Measurements from ENCODE around the gene MAST1.
"Not testable (repeated sequence)": the region's sequence is repeated elsewhere in the genome, so short reads cannot be mapped to it uniquely, and the experiment has no call there.

Gene MAST1

DNA sequence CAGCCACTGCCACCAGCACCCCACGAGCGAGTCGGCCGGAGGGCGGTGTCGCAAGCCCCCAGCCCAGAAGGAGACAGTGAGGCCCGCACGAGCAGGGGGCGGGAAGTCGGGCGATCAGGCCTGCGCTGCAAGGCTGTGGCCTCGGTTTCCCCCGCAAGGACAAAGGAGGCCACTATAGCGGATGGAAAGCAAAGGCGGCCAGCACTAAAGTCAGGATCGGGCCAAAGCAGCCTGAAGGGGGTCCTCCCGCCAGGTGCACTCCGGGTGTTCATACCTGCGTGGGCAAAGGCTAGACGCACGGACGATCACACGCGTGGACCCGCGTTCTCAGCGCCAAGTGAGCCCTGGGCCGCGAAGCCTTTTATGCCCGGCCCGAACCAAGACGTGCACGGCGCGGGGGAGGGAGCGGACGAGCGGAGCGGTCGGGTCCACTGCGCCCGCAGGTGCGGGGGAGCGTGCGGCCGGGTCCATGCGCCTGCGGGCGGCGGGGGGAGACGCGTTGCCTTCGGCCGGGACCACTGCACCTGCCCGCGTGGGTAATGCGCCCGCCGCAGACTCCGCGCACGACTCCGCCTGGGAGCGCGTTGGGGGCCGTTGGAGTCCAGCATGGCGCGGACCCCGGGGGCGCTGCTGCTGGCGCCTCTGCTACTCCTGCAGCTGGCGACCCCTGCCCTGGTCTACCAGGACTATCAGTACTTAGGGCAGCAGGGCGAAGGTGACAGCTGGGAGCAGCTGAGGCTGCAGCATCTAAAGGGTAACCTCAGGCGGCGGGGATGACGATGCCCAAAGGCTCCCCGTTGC, 36.6 kb upstream of the MAST1 start, which contains the start of the genes PRDX2 and THSD8:
Gene PRDX2, minus strand, starts transcription at position 335 of the 801 bp plus-strand sequence. CDS start 539 bp downstream, outside the sequence.
Gene THSD8, plus strand, starts transcription at position 604 of the 801 bp plus-strand sequence. Its CDS starts 3 bp downstream, at position 607.
- DNase-seq = peak; percentile 74

DNA sequence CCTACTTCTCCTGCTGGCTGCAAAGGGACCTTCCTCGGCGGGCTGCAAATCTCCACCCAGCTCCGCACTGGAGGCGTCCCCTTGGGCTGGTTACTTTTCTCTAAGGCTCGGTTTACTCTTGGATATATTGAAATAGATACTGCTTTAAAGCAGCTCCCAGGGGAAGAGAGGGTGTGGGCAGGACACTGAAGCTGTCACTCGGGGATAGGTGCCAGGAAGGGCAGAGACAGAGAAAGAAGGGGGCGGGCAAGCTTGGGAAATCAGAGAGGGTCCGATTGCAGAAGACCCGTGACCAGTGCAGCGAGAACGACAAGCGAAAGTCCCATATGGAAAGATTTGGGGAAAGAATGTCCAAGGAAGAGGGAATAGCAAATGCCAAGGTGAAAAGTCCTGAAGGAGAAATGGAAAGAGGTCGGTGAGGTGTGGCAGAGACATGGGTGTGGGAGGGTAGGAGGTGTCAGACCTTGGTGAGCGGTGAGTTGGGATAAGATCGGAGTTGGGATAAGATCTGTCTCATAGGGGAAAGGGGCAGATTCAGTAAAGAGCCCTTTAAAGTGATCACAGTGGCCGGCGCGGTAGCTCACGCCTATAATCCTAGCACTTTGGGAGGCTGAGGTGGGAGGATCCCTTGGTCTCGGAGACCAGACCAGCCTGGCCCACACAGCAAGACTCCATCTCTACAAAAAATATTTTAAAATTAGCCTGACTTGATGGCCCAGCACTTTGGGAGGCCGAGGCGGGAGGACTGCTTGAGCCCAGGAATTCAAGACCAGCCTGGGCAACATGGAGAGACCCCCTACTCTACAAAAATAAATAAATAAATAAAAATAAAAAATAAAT, 35.8 kb upstream of the MAST1 start:
- no peak for DNase-seq

DNA sequence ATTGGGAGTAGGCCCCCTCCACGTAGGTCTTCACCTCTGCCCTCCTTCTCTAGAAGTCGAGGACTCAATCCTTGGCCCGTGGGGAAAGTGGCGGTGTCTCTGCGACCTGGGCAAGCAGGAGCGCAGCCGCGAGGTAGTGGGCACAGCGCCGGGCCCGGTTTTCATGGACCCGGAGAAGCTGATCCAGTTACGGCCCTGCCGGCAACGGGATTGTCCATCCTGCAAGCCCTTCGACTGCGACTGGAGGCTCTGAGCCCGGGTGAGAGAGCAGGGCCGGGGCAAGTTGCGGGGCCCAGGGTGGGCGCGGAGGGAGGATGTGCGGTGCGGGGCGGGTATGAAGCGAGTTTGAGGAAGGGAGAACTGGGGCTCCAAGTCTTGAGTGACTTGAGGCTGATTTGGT, 34.3 kb upstream of the MAST1 start:
- DNase-seq = no peak

DNA sequence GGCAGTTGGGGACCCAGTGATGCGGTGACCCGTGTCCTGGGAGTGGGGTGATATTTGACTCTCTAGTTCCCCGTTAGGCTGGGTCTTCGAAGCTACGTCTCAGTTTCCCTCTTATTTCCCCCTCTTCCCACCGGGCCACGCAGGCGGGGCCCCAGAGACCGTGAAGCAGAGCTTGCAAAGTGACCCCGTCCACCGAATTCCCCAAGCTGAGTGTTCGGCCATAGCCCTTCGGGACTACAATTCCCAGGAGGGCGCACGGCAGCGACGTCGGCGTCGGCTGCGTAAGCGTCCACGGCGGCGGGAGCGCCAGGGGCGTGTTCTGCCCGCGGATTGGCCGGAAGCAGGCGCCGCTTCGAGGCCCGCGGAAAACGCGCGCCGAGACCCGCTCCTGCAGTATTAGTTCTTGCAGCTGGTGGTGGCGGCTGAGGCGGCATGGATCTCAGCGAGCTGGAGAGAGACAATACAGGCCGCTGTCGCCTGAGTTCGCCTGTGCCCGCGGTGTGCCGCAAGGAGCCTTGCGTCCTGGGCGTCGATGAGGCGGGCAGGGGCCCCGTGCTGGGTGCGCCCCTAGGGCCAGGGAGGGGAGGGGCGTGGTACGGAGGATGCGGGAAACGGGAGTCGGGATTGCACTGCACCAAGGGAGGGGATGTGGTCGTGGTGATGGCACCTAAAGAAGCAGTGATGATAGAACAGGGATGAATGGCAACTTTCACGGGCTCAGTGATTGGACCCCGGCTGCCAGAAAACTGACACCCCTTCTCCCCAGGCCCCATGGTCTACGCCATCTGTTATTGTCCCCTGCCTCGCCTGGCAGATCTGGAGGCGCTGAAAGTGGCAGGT, 31.9 kb upstream of the MAST1 start, which contains the start of gene RNASEH2A:
Gene RNASEH2A, plus strand, starts transcription at position 343 of the 840 bp plus-strand sequence. Its CDS starts 90 bp downstream, at position 433.
- DNase-seq = peak; percentile 82

DNA sequence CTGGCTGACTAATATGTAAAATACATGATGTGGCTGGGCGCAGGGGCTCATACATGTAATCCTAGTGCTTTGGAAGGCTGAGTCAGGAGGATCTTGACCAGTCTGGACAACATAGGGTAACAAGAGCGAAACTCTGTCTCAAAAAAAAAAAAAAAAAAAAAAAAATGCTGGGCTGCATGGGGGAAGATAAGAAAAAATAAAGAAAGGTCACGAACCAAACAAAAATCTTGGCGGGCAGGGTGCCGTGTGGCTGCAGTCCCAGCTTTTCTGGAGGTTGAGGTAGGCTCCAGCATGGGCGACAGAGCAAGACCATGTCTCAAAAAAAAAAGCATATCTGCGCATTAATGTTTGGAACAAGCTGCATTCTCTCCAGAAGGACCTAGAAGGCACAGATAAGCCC, 23.2 kb upstream of the MAST1 start:
- no peak for DNase-seq

DNA sequence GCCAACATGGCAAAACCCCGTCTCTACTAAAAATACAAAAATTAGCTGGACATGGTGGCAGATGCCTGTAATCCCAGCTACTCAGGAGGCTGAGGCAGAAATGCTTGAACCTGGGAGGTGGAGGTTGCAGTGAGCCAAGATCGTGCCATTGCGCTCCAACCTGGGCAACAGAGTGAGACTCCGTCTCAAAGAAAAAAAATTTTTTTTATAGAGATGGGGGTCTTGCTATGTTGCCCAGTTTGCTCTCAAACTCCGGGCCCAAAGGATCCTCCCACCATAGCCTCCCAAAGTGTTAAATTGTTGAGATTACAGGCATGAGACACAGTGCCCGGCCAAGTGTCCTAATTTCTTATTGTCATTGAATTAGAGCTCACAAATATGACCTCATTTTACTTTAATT, 21.1 kb upstream of the MAST1 start:
- DNase-seq = not testable (repeated sequence)

DNA sequence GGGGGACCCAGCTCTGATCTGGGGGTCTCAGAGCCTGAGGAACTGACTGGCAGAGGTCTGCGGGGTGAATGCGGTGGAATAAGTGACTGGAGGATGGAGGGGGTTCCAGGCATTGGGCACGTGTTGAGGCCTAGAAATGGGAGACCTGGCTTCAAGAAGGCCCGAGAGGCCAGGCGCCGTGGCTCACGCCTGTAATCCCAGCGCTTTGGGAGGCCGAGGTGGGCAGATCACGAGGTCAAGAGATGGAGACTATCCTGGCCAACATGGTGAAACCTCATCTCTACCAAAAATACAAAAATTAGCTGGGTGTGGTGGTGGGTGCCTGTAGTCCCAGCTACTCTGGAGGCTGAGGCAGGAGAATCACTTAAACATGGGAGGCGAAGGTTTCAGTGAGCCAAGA, 20.5 kb upstream of the MAST1 start:
- DNase-seq = not testable (repeated sequence)

DNA sequence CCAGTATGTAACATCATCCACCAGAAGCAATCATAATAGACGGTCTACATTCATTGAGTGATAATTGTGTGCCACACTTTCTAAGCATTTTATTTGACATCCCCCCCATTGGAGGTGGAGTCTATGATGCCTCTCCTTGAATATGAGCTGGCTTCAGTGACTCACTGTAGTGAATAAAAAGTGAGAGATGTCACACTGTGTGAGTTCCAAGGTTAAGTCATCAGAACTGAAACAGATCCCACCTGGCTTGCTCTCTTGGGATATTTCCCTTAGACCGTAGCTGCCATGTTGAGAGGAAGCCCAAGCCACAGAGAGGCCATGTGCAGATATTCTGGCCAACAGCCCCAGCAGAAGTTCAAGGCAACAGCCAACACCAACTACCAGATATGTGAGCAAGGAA, 16.6 kb upstream of the MAST1 start:
- no peak for DNase-seq

DNA sequence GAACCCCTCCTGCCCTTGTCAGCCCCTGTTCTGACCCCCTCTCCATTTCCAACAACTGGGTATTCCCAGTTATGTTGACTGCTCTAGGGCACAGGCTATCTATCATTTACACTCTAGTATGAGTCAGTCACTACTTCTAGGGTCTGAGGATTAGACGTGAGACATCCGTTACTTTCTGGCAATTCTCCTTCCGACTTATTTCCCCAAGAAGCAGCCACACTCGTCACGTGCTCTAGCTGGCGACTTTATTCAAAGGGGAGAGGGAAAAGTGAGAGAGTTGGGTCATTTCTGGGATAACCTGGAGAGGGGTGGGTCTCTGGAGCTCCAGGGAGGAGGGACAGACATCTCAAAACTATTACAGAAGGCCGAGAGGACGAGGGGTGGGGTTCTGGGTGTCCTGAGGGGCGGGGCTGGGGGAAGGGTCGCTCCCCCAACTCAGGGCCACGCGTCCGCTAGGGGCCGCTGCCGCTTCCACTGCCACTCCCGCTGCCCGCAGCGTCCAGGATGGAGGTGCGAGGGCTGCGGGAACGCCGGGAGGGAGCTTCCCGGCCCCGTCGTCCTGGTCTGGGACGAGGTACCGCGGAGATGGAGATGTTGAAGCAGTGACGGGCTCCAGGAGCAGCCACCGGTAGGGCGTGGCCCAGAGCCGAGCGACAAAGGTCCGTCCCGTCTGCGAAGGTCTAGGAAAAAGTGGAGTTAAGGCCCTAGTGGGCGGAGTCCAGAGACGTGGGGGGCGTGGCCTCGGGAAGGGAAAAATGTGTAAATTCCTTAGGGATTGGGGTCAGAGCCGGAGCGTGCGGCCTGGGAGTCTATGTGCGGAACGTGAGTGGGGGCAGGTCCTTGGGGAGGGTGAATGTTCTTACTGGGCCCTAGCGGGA, 12.8 kb upstream of the MAST1 start:
- DNase-seq = no peak

DNA sequence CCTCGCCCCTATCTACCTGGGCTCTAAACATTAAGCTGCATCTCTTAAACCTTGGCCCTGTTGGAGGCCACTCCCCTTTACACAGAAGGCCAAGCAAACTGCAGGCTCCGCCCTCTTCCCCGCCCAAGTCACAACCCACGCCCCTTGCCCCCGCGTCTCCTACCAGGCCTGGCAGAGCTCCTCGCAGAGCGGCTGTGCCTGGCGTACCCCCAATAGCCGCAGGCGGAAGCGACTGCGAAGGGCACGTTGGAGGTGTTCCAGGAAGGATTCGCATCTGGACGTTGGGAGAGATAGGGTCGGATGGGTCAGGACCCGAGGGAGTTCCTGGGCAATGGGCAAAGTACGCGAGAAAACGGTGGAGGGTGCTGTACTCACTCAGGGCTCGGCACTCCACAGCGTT, 9.8 kb upstream of the MAST1 start:
- no peak for DNase-seq

DNA sequence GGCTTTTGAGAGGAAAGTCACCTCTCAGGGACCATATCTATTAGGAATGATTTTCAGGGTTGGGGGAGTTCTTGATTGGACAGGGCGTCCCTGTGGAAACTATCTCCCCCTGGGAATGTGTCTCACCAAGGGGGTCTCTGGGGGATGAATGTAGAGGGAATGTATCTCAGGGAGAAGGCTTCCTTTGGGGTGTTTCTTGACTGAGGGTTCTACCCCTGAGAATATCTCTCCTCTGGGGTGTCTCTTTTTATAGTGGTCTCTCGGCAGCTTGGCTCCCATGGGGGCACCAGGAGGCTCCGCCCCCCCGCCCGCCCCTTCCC, 4.9 kb upstream of the MAST1 start:
- DNase-seq = no peak

DNA sequence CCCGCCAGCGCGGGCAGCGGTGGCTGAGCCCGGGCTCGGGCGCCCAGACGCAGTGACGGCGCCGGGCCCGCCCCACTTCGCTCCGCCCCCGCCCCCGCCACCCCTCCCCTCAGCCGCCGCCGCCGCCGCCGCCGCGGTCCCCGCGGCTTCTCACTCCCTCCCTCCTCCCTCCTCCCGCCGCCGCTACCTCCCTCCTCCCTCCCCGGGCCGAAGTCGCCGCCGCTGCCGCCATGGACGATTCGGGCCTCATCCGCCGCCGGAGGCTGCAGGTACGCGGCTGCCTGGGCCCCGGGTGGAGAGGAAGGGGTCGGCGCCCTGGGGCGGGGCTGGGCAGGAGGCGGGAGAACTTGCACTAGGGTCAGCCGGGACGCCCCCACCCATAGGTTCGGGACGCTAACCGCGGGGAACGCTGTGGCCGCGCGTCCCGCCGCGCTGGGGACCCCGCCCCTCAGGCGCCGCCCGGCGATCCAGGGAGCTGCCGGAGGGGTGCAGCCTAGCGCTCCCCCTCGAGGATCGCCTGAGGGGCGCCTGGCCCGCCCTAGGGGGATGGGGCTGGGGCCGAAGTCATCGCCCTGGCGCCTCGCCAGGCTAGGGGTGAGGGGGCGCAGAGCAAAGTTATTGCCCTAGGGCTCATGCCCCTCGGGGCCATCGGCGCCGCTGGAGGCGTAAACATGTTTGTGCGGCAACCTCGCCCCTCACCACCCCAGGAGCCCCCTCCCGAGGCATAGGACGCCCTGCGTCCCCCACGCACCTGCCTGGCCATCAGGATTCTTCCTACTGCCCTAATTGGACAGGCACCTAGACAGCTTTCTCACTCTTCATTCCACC, 4.4 kb upstream of the MAST1 start:
- DNase-seq = no peak

DNA sequence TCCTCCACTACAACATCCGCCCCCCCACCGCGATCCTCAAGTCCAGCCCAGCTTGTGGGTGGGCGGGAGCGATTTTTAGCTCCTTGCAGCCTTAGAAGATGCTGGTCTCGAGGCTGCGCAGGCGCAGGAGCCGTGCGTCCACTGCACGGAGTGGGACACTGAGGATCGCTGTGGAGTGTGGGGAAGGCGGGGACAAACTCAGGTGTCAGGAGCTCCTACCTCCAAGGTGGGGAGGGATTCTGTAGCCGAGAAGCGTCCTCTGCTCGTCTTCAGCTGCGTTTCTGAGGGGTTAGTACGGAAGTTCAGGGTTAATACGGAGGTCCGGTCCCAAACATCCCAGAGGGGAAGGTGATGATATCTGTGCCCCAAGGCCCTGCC, 3.8 kb upstream of the MAST1 start, which contains the start of gene RTBDN:
Gene RTBDN, minus strand, starts transcription at position 14 of the 378 bp plus-strand sequence. CDS start 4,600 bp downstream, outside the sequence.
- no peak for DNase-seq

DNA sequence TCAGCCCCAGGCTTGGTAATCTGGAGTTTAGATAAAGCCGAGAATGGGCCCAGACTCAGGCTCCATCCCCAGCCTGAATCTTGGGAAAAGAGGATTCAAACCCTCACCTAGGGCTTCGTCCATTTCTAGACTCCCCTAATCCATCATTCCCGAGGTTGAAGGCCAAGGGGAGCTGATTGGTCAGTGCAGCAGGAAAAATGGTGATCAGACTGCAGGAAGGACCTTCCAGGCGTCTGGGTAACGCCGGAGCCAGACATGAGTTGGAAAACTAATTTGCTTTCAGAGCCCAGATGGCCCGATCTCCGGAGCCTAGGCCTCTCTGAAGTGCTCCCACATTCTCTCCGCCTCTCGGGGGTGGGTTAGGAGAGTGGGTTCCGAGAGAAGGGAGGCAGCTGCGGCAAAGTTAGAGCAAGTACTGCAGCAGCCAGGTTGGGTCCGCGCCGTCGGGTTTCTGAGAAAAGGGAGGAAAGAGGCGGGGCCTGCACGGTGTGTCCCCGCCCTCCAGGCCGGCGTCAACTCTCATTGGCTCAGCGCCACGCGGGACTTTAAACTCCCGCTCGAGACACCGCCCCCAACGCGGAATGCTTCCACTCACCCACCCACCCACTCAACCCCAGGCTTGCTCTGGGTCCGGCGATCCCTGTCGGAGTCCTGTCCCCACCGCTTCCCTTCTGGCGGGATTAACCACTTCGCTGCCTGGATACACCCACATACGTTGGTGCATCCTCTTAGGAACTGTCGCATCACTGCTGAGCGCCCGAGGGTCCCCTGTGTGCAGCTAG, 3.1 kb upstream of the MAST1 start:
- DNase-seq = no peak

DNA sequence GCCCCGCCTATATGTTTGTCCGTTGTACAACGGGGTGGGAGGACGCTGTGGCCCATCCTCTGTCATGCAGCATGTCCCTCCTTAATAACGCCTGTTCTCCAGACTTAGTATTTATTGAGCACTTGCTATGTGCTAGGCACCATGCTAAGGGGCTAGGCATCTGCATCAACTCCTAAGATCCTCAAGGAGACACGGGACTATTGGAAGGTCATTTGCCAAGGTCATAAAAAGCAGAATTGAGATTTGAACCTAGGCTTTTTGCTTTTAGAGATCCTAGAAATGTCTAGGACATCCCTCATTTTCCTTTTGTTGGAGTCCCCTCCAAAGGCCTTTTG, 1.8 kb upstream of the MAST1 start:
- no peak for DNase-seq

DNA sequence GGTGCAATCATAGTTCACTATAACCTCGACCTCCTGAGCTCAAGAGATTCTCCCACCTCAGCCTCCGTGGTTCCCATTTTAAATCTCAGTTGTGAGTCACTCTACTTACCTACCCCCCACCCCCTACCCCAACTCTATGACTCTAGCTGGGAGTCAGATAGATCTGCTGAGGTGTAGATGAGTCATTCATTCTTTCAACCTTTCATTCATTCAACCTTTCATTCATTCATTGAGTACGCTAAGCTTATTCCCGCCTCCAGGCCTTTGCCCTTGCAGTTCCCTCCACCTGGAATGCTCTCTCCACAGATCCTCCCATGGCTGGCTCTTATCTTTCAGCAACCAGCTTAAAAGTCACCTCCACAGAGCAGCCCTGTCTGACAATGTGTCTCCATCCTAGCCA, 1.1 kb upstream of the MAST1 start:
- no peak for DNase-seq

DNA sequence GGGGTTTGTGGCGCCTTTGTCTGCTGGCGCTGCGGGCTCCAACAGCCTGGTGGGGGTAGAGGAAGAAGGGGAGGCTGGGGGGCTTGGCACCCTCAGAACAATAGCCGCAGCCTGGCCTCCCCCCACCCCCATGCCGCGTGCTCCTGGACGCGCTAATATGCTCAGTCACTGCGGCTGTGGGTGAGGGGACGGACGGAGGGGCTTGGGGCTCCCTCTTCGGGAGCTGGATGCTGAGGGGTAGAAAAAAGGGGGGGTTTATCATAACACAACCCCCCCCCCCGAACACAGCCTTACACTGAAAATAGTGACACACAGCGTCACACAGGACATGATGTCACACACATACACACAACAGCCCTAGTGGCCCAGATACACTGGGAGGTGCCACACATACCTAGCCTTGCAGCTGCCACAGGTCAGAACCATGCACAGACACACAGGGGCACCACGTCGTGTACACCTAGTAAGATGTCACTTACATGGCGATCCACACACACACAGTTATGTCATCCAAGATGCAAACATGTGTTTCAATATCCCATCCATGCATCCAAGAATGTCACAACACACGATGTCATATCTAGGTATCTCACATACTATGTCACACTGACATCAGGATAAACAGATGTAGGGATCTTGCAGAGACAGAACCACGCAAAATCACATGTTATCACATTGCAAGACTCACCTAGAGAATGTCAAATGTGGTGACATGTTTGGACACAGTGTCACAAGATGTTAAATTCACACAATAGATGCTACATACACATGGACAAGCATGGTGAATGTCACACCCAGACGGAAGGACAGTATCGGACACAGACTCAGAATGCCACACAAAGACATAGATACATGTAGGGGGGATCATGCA, 806 bp downstream of the MAST1 start:
- DNase-seq = no peak

DNA sequence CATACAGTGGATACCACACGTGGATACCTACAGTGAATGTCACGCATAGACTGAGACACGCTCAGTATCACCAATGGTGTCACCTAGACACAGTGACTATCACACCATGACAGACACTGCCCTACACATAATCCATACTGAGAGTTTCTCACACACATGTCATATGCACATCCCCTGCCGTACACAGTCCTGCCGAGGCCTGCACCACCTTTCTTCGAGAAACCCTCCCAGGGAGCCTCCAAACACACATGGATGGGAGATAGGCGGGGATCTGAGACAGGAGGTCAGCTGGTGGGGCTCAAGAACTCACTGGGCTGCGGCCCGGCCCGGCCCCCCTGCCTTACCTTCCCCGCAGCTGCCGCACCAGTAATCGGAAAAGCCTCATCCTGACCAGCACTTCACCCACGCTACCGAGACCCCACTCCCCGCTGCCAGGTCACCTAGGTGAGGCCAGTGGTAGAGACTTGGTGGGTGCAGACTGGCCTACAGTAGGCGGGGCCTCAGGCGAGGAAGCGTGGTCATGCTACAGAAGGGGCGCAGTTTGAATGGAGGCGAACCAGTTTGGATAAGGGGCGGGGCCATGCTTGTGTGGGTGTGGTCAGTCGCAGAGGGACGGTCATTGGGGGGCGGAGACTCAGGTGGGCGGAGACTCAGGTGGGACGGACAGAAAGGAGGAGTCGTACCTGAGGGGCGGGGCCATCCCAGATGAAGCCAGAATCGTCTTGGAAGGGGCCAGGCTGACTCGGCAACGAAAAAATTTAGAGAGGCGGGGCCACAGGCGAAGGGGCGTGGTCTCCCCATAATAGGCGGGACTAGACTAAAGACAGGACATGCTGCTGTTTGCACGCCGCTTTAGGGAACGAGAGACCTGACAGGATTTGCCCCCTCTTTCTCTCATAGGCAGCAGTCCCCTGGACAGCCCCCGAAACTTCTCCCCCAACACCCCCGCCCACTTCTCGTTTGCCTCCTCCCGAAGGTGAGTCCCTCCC, 2.1 kb downstream of the MAST1 start:
- DNase-seq = no peak

Measured in activated gamma-delta T cell treated with Interleukin-2 at 50 U/mL for 16 hours (primary cell).